Measurements from ENCODE around the gene P2RX7.
"Not testable (repeated sequence)": the region's sequence is repeated elsewhere in the genome, so short reads cannot be mapped to it uniquely, and the experiment has no call there.

Gene P2RX7

DNA sequence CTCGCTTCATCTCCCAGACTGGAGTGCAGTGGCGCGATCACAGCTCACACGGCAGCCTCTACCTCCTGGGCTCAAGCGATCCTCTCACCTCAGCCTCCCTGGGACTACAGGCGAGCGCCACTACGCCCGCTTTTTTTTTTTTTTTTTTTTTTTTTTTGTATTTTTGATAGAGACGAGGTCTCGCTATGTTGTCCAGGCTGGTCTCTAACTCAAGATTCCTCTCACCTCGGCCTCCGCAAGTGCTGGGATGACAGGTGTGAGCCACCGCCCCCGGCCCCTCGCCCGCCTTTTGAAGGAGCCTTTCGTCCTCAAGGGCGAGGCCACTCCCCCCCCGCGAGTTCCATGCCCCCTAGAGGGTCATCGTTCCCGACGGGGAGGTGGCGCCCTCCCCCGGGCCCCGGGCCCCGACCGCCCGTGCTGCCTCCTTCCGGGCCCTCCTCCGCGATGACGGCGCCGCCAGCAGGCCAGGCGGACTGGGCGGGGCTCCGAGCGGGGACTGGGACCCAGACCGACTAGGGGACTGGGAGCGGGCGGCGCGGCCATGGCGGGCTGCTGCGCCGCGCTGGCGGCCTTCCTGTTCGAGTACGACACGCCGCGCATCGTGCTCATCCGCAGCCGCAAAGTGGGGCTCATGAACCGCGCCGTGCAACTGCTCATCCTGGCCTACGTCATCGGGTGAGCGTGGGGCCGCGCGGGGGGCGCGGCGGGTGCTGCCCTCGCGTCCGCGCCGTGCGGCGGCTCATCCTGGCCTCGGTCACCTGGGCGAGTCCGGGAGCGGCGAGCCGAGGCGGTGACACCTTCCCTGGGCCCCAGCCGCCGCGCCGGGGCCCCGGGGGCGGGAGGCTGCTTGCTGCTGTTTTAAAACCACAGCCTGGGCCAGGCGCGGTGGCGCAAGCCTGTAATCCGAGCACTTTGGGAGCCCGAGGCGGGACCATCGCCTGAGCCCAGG lies 77.2 kb downstream of the P2RX7 start, which contains the start of gene P2RX4:
Gene P2RX4 (plus strand): TSS at position 506 of the 949 bp plus-strand sequence. CDS start 36 bp downstream, at position 542.
- DNase-seq, result peak; percentile 78

DNA sequence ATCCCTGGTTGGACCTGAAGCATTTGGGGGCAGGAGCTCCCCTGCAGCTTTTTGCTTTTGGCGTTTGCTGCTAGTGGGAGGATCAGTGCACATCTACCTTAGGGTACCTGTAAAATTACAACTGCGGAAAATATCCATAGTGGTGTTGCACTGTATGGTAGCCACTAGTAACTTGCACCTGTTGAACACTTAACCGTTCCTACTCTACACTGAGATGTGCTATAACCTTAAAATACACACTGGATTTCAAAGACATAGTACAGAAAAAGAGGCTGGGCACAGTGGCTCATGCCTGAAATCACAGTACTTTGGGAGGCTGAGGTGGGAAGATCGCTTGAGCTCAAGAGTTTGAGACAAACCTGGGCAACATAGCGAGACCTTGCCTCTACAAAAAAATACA lies 80.2 kb downstream of the P2RX7 start:
- no peak for DNase-seq

DNA sequence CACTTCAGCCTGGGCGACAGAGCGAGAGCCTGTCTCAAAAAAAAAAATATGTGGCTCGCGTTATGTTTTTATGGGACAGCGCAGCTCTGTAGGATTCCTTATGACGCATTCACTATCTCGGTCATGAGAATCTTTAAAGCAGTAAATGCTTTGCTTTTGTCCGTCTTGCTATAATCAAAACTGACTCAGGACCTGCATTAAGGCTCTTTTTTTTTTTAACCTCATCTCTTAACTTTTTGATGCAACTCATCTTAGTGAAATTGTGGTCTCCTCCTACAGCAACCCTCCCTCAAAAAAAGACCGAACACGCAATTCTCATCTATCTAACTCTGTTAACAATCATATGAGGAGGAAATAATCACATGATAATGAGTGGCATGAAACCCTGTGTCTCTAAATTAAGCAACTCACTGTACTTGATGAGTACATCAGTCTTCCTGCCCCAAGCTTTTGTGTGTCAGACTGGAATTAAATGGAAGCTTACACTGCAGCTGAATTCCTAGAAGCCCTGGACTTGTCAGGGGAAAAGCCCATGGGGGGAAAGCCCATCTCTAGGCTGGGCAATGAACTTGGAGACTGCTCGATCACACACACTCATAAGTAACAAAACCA lies 81.6 kb downstream of the P2RX7 start:
- DNase-seq, result no peak

DNA sequence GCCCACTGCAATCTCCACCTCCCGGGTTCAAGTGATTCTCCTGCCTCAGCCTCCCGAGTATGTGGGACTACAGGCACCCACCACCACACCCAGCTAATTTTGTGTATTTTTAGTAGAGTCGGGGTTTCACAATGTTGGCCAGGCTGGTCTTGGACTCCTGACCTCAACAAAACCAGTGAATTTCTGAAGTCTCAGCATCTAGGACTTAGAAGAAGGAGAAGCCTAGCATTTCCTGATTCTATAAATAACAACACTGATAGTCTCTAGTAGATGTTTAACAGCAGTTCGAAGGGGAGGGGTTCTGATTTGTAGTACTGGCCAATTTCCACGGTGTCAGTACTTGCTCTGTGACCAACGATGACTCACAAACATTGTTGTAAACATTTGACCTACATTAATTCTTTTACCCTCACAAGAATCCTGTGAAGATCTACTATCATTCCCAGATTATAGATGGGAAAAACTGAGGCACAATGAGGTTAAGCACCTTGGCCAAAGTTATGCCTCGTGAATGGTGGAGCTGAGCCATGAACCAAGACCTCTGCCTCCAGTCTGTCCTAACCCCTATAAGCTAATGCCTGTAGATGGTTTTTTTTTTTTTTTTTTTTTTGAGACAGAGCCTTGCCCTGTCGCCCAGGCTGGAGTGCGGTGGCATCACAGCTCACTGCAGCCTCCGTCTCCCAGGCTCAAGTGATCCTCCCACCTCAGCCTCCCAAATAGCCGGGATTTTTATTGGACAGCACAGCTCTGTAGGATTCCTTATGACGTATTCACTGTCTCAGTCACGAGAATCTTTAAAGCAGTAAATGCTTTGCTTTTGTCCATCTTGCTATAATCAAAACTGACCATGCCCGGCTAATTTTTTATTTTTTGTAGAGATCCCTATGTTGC lies 82.4 kb downstream of the P2RX7 start:
- DNase-seq, result no peak

DNA sequence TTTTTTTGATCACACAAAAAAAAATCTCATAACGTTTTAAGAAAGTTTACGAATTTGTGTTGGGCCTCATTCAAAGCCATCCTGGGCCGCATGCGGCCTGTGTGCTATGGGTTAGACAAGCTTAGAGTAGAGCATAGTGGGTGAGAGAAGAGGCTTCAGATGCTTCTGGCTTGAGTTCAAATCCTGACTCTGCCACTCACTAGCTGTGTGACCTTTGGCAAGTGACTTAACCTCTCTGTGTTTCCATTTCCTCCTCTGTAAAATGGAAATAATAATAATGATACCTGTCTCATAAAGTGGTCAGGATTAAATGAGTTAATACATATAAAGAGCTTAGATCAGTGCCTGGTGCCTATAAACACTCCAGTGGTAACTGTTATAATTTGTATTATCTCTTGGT lies 83.4 kb downstream of the P2RX7 start:
- DNase-seq, result no peak

DNA sequence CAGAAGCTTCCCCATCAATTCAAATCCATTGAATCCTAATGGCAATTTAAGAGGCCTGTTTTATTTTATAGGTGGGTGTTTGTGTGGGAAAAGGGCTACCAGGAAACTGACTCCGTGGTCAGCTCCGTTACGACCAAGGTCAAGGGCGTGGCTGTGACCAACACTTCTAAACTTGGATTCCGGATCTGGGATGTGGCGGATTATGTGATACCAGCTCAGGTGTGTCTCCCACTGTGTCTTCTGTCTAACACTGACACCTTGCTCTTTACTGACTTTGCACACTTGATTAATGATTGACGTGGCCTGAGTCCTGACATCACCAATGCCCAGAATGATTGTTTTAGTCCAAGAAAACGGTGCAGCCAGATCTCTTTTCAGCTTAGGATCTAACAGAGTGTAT lies 84.4 kb downstream of the P2RX7 start:
- no peak for DNase-seq

DNA sequence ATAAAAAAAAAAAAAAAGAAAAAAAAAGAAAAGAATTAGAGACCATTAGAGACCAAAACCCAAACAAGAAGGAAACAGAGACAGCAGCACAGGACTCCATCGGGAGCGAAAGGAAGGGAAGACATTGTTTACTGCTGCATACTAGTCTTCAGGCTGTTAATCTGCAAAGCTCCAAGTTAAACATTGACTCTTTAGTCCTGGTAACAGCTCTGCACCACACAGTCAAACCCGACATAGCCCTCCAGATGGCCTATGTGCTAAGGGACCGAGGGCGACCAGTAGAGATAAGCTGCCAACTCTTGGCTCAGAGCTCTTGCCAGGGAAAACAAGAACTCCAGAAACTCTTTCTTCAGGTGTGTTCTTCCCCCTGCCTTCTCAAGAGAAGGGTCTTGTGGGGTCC lies 85.1 kb downstream of the P2RX7 start:
- DNase-seq, result no peak

DNA sequence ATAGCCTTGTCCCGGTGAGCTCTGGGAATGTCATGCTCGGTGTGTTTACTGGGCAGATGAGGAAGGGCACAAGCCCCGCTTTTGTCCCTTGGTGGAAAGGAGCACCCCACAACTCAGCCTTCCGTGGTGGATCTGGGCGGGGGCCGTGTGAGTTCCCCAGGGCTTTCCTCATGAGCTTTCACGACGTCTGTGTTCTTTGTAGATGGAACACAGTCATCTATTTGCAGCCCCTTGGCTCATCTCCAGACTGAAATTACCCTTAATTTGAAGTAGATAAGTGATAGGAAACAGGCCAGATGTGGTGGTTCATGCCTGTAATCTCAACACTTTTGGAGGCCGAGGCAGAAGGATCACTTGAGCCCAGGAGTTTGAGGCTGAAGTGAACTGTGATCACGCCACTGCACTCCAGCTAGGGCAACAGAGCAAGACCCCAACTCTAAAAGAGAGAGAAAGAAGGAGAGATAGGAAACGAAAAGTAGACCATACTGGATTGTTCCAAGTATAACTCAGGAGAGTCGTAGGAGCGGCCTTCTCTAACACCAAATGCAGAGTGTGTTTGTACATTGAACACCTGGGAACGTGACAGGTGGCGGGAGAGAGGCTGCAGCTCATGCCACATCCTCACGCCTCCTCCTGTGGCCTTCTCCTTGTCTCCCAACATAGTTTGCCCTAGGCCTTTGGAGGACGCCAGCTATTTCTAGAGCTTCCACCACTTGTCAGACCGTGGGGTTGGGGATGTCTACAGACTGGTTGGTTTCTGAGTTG lies 86.1 kb downstream of the P2RX7 start:
- no peak for DNase-seq

DNA sequence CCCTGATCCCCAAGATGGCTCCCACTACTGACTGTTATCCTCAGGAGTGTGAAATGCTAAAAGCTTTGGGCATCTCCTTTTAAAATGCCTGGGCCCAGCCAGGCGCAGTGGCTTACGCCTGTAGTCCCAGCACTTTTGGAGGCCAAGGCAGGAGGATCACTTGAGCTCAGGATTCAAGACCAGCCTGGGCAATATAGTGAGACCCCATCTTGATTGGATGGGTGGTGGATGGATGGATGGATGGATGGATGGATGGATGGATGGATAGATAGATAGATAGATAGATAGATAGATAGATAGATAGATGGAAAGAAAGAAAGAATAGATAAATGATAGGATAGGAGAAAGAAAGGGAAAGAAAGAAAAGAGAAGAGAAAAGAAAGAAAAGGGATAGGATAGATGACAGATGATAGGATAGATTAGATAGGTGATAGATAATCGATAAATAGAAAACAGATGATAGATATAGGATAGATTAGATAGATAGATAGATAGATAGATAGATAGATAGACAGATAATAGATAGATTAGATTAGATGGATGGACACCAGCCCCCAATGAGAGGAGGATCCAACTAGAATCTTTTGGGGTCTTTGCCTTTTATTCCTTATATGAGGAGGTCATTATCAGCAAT lies 86.8 kb downstream of the P2RX7 start:
- no peak for DNase-seq

DNA sequence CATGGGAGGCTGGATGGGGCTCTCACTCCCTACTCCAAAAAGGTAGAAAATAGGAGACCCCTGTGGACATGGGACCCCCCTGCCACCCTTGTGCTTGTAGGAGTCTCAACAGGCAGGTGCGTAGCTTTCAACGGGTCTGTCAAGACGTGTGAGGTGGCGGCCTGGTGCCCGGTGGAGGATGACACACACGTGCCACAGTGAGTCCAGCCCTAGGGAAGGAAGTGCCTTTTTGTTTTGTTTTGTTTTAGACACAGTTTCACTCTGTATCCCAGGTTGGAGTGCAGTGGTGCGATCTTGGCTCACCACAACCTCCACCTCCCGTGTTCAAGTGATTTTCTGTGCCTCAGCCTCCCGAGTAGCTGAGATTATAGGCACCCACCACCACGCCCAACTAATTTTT lies 90.2 kb downstream of the P2RX7 start:
- DNase-seq, result no peak

DNA sequence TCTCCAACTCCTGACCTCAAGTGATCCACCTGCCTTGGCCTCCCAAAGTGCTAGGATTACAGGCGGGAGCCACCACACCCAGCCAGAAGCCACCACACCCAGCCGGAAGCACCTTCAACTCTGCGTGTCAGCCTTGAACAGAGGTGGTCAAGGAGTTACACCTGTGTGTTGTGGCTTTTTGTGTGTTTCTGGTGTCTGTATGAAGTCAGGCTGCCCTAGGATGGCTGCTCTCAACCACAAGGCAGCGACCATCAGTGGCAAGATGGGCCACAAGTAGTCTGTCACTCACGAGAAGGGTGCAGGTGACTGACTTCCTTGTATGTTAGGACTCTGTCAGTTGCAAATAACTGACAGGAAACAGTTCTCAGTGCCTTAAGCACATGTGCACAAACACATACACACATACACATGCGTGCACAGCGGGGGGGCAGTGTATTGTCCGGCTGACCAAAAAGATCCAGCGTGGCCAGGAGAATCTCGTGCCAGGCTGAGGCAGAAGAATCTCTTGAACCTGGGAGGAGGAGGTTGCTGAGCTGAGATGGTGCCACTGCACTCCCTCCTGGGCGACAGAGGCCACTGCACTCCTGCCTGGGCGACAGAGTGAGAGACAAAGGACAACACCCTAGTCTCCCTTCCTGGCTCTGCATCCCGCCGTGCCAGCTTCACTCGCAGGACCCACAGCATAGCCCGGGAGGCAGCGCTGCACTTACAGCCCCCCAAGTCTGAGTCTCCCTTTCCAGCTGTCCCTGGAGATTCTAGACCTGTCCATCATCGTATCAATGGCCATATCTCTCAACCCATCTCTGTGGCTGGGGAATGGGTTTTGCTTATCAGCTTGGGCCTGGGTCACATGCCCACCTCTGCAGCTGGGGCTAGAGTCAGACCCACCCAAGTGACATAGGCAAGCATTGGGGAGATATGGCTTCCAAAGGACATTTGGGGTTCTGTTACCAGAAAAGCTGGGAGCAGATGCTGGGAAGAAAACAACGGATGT lies 90.9 kb downstream of the P2RX7 start:
- DNase-seq, result peak; percentile 21

DNA sequence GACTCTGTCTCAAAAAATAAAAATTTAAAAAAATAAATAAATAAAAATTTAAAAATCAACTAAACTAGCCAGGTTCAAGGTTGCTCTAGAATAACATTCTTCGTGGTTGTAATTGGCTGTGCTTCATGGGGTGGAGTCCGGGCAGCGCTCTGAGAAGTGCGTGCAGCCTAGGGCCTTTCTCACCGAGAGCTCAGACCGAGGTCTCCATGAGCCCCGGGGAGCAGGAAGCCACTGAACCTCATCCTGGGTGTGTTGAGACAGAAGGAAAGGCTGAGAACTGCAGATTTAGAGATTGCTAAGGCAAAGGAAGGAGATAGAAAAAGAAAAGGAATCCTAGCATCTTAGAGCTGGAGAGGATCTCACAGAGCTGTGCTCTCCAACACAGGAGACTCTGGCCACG lies 91.9 kb downstream of the P2RX7 start:
- peak; percentile 39 for DNase-seq

DNA sequence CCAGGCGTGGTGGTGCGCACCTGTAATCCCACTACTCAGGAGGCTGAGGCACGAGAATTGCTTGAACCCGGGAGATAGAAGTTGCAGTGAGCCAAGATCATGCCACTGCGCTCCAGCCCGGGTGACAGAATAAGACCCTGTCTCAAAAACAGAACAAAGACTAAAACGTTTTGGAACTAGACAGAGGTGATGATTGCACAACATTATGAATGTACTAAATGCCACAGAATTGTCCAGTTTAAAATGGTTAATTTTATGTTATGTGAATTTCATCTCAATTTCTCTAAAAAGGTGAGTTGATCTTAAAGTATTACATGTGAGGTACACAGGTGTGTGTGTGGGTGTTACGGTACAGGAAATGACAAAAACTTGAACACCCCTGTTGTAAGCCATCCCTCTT lies 93.7 kb downstream of the P2RX7 start:
- no peak for DNase-seq

DNA sequence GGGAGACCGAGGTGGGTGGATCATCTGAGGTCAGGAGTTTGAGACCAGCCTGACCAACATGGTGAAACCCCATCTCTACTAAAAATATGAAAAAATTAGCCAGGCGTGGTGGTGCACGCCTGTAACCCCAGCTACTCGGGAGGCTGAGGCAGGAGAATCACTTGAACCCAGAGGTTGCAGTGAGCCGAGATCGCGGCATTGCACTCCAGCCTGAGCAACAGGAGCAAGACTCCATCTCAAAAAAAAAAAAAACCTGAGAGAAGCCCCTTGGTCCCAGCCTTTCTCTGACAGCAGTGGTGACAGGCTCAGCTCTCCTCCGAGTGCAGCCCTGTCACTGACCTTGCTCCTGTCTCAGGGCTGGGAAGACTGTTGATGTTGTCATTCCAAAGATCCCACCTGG lies 94.2 kb downstream of the P2RX7 start:
- not testable (repeated sequence) for DNase-seq

DNA sequence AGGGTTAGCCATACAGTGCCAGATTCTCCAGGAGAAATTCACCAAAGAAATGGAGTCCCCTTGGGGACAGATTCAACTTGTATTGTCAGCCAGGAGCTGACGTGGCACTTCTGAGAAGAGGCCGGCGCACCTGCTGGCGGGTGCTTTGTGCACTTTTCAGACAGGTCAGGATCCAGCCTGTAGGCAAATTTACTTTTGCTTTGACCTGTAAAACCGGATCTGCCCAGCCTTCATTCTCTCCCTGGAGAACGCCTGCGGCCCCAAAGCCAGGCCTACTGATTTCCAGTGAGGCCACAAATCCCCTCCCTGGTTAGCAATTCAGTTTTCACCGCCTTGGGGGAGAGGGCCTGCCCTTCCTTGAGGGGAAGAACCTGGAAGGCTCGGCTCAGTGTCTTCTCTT lies 94.6 kb downstream of the P2RX7 start:
- no peak for DNase-seq

DNA sequence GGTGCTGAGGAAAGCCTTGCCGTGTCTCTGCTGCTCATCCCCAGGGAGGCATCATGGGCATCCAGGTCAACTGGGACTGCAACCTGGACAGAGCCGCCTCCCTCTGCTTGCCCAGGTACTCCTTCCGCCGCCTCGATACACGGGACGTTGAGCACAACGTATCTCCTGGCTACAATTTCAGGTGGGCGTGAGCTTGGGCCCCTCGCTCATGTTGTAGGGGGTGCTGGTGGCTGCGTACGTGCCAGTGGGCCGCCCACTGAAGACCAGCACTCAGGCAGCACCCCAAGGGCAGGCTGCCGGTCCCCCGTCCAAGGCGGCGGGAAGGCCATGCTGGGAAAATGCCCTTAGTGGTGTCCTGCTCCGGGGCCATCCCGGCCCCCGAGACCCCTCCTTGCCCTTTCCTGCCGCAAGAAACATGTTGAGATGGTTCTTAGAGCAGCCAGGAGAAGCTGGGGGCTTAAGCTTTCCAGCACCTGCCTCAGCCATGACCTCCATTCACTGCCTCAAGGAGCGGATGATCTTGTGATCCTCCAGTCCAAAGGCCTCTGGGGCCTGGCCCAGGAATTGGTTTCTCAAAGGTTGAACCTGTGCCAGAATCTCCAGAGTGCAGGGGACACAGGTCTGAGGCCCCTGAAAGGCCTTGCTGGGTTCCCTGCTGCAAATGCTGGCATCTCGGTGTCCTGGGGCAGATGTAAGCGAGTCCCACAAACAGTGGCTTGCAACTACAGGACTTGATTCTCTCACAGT lies 96.4 kb downstream of the P2RX7 start:
- no peak for DNase-seq

DNA sequence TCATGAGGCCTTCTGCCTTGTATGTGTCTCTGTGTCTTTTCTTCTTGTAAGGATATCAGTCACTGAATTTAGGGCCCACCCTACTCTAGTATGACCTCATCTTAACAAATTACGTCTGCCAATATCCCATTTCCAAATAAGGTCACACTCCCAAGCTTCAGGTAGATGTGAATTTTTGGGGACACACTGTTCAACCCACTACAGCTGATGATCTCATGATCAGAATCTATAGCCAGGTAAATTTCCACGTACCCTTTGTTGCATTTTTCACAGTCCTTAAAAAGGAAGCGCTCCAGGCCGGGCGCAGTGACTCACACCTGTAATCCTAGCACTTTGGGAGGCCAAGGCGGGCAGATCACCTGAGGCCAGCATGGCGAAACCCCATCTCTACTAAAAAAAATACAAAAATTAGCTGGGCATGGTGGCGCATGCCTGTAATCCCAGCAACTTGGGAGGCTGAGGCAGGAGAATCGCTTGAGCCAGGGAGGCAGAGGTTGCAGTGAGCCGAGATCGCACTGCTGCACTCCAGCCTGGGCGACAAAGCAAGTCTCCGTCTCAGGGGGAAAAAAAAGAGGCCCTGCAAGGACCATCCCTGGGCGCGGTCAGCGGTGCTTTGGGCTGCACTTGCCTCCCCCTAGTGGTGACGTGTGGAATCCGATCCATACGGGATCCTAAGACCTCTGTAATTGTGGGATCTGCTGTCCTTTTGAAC lies 97.3 kb downstream of the P2RX7 start:
- peak; percentile 43 for DNase-seq

DNA sequence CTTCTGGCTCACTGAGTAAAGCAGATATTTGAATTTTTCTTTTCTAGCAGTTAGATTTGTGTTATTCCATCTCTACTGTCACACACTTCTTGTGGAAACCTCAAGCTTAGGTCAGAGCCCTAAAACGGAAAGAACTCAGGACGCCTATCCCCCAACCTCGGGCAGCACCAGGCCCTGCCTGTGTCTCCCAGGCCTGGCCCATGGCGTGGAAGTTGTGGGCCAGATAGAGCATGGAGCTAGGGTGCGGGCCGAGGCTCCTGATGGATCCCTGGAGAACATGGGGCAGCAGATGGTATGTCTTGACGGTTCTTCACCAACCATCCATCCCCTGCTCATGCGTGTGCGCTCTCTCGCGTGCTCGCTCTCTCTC lies 97.8 kb downstream of the P2RX7 start:
- no peak for DNase-seq

DNA sequence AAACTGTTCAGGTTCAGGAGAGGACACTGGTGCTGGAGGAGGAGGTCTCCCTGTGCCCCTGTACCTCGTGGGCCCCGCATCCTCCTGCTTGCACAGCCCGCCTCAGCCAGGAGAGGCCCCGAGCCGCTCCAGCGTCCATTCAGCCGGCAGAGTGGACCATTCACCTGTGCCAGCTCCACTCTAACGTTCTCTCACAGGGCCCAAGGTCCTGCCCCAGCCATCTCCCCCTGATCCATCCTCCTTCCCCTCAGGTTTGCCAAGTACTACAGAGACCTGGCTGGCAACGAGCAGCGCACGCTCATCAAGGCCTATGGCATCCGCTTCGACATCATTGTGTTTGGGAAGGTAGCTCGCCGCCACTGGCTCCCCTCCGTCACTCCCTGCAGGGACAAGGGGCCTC lies 99.5 kb downstream of the P2RX7 start:
- DNase-seq, result no peak

Measured in T-helper 9 cell (primary cell).